H9 (cell line): ENCODE data around the gene IQGAP2. TPM values are rescaled to one million over a fixed set of nuclear protein-coding genes. Genes with fewer than 3 reads are reported as not detected.

Experiments used
- DNase-seq: peaks from one replicate; pipeline ENCODE4 v3.0.0-alpha.2; 2017
- H2AFZ ChIP-seq: one replicate; pipeline ENCODE4 v1.6.1; 2013; ENCODE audit warnings: mild to moderate bottlenecking, low read length, control low read depth, moderate library complexity
- H2AK5ac ChIP-seq: 2 replicates; pipeline ENCODE4 v1.6.1; 2013; ENCODE audit warnings: low read length, control low read depth, mixed read lengths; ENCODE audit not compliant: insufficient read length
- H2BK120ac ChIP-seq: one replicate; pipeline ENCODE4 v1.6.1; 2013; ENCODE audit warnings: low read depth, mild to moderate bottlenecking, low read length, control low read depth, inconsistent platforms; ENCODE audit not compliant: poor library complexity, severe bottlenecking
- H2BK12ac ChIP-seq: 2 replicates; pipeline ENCODE4 v1.6.1; 2013; ENCODE audit warnings: low read length, control low read depth, mixed read lengths, low read depth; ENCODE audit not compliant: insufficient read length
- H2BK15ac ChIP-seq: 2 replicates; pipeline ENCODE4 v1.6.1; 2013; ENCODE audit warnings: low read depth, low read length, control low read depth
- H2BK20ac ChIP-seq: one replicate; pipeline ENCODE4 v1.6.1; 2013; ENCODE audit warnings: low read depth, mild to moderate bottlenecking, low read length, control low read depth, inconsistent platforms; ENCODE audit not compliant: poor library complexity, severe bottlenecking
- H2BK5ac ChIP-seq: 2 replicates; pipeline ENCODE4 v1.6.1; 2013; ENCODE audit warnings: low read length, control low read depth, mixed read lengths; ENCODE audit not compliant: insufficient read length
- H3K14ac ChIP-seq: 2 replicates; pipeline ENCODE4 v1.6.1; 2013; ENCODE audit warnings: low read length, control low read depth; ENCODE audit not compliant: insufficient read depth
- H3K18ac ChIP-seq: 2 replicates; pipeline ENCODE4 v1.6.1; 2013; ENCODE audit warnings: low read depth, mild to moderate bottlenecking, mixed read lengths, low read length, control low read depth; ENCODE audit not compliant: insufficient read length
- H3K23ac ChIP-seq: 2 replicates; pipeline ENCODE4 v1.6.1; 2013; ENCODE audit warnings: low read length, control low read depth, mixed read lengths, low read depth; ENCODE audit not compliant: insufficient read length
- H3K23me2 ChIP-seq: 2 replicates; pipeline ENCODE4 v1.6.1; 2013; ENCODE audit warnings: low read depth, mild to moderate bottlenecking, mixed read lengths, low read length, control low read depth; ENCODE audit not compliant: insufficient read length, poor library complexity, severe bottlenecking
- H3K27ac ChIP-seq: 2 replicates; pipeline ENCODE4 v1.5.1; 2013; ENCODE audit warnings: low read length, control low read depth, mixed read lengths, low read depth; ENCODE audit not compliant: insufficient read length
- H3K27me3 ChIP-seq: 2 replicates; pipeline ENCODE4 v1.6.1; 2013; ENCODE audit warnings: low read length, control low read depth, inconsistent platforms; ENCODE audit not compliant: insufficient read depth
- H3K4ac ChIP-seq: 2 replicates; pipeline ENCODE4 v1.6.1; 2013; ENCODE audit warnings: low read depth, mild to moderate bottlenecking, control low read depth, inconsistent platforms, low read length, moderate library complexity
- H3K4me1 ChIP-seq: 2 replicates; pipeline ENCODE4 v1.6.1; 2013; ENCODE audit warnings: low read length, control low read depth, inconsistent platforms; ENCODE audit not compliant: insufficient read depth
- H3K4me2 ChIP-seq: 2 replicates; pipeline ENCODE4 v1.6.1; 2013; ENCODE audit warnings: low read length, control low read depth, mixed read lengths; ENCODE audit not compliant: insufficient read length, insufficient read depth
- H3K56ac ChIP-seq: 2 replicates; pipeline ENCODE4 v1.6.1; 2013; ENCODE audit warnings: low read depth, mild to moderate bottlenecking, mixed read lengths, low read length, control low read depth; ENCODE audit not compliant: insufficient read length
- H3K79me1 ChIP-seq: 2 replicates; pipeline ENCODE4 v1.6.1; 2013; ENCODE audit warnings: low read depth, mild to moderate bottlenecking, moderate library complexity, low read length, control low read depth, inconsistent platforms; ENCODE audit not compliant: insufficient read depth, poor library complexity, severe bottlenecking
- H3K79me2 ChIP-seq: 2 replicates; pipeline ENCODE4 v1.6.1; 2013; ENCODE audit warnings: low read length, control low read depth, inconsistent platforms; ENCODE audit not compliant: insufficient read depth
- H3K9ac ChIP-seq: 2 replicates; pipeline ENCODE4 v1.6.1; 2013; ENCODE audit warnings: low read length, control low read depth, mixed read lengths; ENCODE audit not compliant: insufficient read length; ENCODE audit errors: extremely low read depth
- H3K9me3 ChIP-seq: one replicate; pipeline ENCODE4 v1.6.1; 2013; ENCODE audit warnings: low read depth, low read length, inconsistent platforms; ENCODE audit not compliant: control insufficient read depth
- H3T11ph ChIP-seq: one replicate; pipeline ENCODE4 v1.6.1; 2013; ENCODE audit warnings: mild to moderate bottlenecking, low read length, control low read depth, inconsistent platforms
- H4K20me1 ChIP-seq: one replicate; pipeline ENCODE4 v1.6.1; 2013; ENCODE audit not compliant: control insufficient read depth, insufficient read length, insufficient read depth
- H4K5ac ChIP-seq: 2 replicates; pipeline ENCODE4 v1.6.1; 2013; ENCODE audit warnings: low read depth, mild to moderate bottlenecking, mixed read lengths, low read length, control low read depth; ENCODE audit not compliant: insufficient read length
- H4K8ac ChIP-seq: replicated peaks from 2 replicates; pipeline ENCODE4 v1.6.1; 2013; ENCODE audit warnings: low read length, control low read depth, mixed read lengths, low read depth; ENCODE audit not compliant: insufficient read length
- H4K91ac ChIP-seq: 2 replicates; pipeline ENCODE4 v1.6.1; 2013; ENCODE audit warnings: low read depth, mild to moderate bottlenecking, moderate library complexity, mixed read lengths, low read length, control low read depth; ENCODE audit not compliant: insufficient read length
- H3K27ac Mint-ChIP-seq, 3 experiments: 2 replicates in 2 of 3; 3 replicates in 1 of 3; pipeline ENCODE4 v1.8.0; 2020 to 2021; ENCODE audit warnings: mixed read lengths in 3 of 3, mild to moderate bottlenecking in 1 of 3, moderate library complexity in 1 of 3
- H3K27me3 Mint-ChIP-seq: 2 replicates; pipeline ENCODE4 v1.8.0; 2021; ENCODE audit warnings: low read depth, mild to moderate bottlenecking, moderate library complexity, mixed read lengths
- H3K36me3 Mint-ChIP-seq, 3 experiments: 2 replicates in 2 of 3; 3 replicates in 1 of 3; pipeline ENCODE4 v1.8.0; 2020 to 2021; ENCODE audit warnings: low read depth in 3 of 3, mixed read lengths in 3 of 3; ENCODE audit not compliant: insufficient read depth in 1 of 3
- H3K4me1 Mint-ChIP-seq, 2 experiments: 2 replicates each; pipeline ENCODE4 v1.8.0; 2020; ENCODE audit warnings: mixed read lengths in 2 of 2
- H3K4me3 Mint-ChIP-seq, 2 experiments: 2 replicates in 1 of 2; 3 replicates in 1 of 2; pipeline ENCODE4 v1.8.0; 2020 to 2021; ENCODE audit warnings: mild to moderate bottlenecking in 2 of 2, mixed read lengths in 2 of 2, moderate library complexity in 1 of 2
- H3K9me3 Mint-ChIP-seq, 2 experiments: 2 replicates in 1 of 2; 3 replicates in 1 of 2; pipeline ENCODE4 v1.8.0; 2020; ENCODE audit warnings: mild to moderate bottlenecking in 2 of 2, mixed read lengths in 2 of 2, moderate library complexity in 1 of 2
- WGBS: extraction: QIAGEN DNeasy Blood & Tissue Kit; methylation state at CpG from one replicate; pipeline ENCODE4 v1.1.7; 2013; ENCODE audit warnings: missing lambda C conversion rate, low lambda C conversion rate, mixed read lengths; ENCODE audit not compliant: insufficient read length; ENCODE audit errors: extremely low coverage; 5-methylcytosine and 5-hydroxymethylcytosine counted together
- total RNA-seq: library from RNA; stranded (reverse); gene quantifications from 2 replicates; pipeline ENCODE4 v1.2.1, GENCODE V29; 2021
- TF ChIP-seq, protein P1 (sequence below): fragments of 200-600 bp; sonication (generic); conservative IDR thresholded peaks from 3 replicates; pipeline ENCODE4 v1.8.0; 2021; ENCODE audit warnings: antibody characterized with exemption, mild to moderate bottlenecking

IQGAP2 gene
- total RNA-seq, 1 experiment from 2014 or later, result 22.5 TPM

DNA sequence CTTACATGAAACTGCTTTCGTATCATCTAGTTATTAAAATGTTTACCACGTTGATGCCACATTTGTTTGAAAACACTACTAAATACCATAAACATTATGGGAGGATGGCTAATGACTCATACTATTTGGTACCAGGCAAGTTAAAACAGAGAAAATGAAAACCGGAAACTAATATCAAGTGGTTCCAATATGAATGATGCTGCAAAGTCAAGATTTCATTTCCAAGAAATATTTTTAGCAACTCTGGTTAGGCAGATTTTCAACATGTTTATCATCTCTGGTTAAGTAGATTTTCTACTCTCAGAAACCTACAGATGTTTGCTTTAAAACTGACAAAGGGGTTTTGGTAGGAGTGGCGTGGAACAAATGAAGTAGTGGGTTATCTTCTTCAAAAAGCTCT is 307.9 kb downstream of the IQGAP2 start:
- Histone ChIP-seq H2BK5ac (no peak overlapping the region), H3K9me3 (no peaks in the 10 kb centered on the region), H3K14ac (no peak overlapping the region), H2AK5ac (no peak overlapping the region), H3K4me1 (no peaks in the 10 kb centered on the region), H2BK120ac (no peak overlapping the region), H4K20me1 (no peaks in the 10 kb centered on the region), H2AFZ (no peak overlapping the region), H3K27me3 (peaks cover 2% of the 10 kb centered on the region; the same call in 1 of the 2 replicates), H3T11ph (no peak overlapping the region), H4K5ac (no peak overlapping the region), H3K4ac (no peak overlapping the region), H4K91ac (no peak overlapping the region), H3K56ac (no peak overlapping the region), H3K79me2 (no peaks in the 10 kb centered on the region), H2BK15ac (no peak overlapping the region), H3K18ac (no peak overlapping the region), H3K4me2 (no peak overlapping the region), H2BK20ac (no peak overlapping the region), H3K9ac (no peak overlapping the region), H3K79me1 (no peaks in the 10 kb centered on the region), H3K23ac (no peak overlapping the region), H4K8ac (no peak overlapping the region), H3K27ac (no peak overlapping the region), H2BK12ac (no peak overlapping the region), H3K23me2 (peaks cover 8% of the 10 kb centered on the region)
- Mint-ChIP-seq H3K36me3 (no peaks in the 10 kb centered on the region; a peak in 1 of 7 replicates), H3K9me3 (no peaks in the 10 kb centered on the region; a peak in 1 of 5 replicates), H3K4me1 (peaks cover 7 to 8% of the 10 kb centered on the region in 2 experiments; a peak in 3 of 4 replicates), H3K4me3 (no peak overlapping the region), H3K27ac (peak overlapping the region in 1 of 3 experiments; percentile 61; a peak in 1 of 7 replicates), H3K27me3 (peaks cover 26% of the 10 kb centered on the region)
- no CpG with 5 or more reads among the region's 4 CpGs for WGBS
- no peak for DNase-seq
- TF ChIP-seq, protein P1, sequence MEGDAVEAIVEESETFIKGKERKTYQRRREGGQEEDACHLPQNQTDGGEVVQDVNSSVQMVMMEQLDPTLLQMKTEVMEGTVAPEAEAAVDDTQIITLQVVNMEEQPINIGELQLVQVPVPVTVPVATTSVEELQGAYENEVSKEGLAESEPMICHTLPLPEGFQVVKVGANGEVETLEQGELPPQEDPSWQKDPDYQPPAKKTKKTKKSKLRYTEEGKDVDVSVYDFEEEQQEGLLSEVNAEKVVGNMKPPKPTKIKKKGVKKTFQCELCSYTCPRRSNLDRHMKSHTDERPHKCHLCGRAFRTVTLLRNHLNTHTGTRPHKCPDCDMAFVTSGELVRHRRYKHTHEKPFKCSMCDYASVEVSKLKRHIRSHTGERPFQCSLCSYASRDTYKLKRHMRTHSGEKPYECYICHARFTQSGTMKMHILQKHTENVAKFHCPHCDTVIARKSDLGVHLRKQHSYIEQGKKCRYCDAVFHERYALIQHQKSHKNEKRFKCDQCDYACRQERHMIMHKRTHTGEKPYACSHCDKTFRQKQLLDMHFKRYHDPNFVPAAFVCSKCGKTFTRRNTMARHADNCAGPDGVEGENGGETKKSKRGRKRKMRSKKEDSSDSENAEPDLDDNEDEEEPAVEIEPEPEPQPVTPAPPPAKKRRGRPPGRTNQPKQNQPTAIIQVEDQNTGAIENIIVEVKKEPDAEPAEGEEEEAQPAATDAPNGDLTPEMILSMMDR, result no peak
